ENCODE measurements around the gene SH2D1B.
"Not testable (repeated sequence)": the region's sequence is repeated elsewhere in the genome, so short reads cannot be mapped to it uniquely, and the experiment has no call there.

Gene SH2D1B, protein sequence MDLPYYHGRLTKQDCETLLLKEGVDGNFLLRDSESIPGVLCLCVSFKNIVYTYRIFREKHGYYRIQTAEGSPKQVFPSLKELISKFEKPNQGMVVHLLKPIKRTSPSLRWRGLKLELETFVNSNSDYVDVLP

DNA sequence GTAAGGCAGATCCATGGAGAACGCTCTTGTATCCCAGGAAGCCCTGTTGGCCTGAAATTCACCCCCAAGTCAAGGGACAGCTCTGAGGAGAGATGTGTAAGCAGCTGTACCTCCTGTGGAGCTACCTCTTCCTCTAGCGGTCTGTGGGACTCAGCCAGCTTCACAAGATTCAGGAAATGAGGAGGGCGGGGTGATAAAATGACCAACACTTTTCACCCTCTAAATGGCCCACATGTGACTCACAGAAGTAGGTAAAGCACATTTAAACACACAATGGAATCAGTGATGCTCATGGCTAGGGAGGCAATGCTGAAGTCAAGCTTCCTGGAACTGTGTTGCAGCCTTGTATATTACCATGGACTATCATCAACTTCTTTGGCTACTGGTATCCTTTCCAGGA is at the start of gene SH2D1B:
Gene SH2D1B, minus strand, starts transcription at position 135 of the 400 bp plus-strand sequence. Its CDS starts 120 bp downstream, at position 15.
- no peak within 1 kb of the TSS for H3K4me3 ChIP-seq (ENCODE audit: low read depth, low read length)
- no peaks in the 10 kb centered on the region for H3K4me1 ChIP-seq (ENCODE audit: control insufficient read depth, insufficient read depth, low read length)
- H3K27me3 ChIP-seq (ENCODE audit: control insufficient read depth, insufficient read depth, low read length): no peaks in the 10 kb centered on the region
- H3K9me3 ChIP-seq (ENCODE audit: control insufficient read depth, insufficient read depth, low read length): peaks cover 6% of the 10 kb centered on the region; the same call in 1 of the 2 replicates
- H3K27ac ChIP-seq (ENCODE audit: low read depth, low read length): no peak within 1 kb of the TSS
- no peaks in the 10 kb centered on the region for H3K36me3 ChIP-seq (ENCODE audit: control insufficient read depth, insufficient read depth, low read length)
- no peak within 1 kb of the TSS for H3K9ac ChIP-seq (ENCODE audit: low read depth, low read length)

GRCh38 chr1:162458236-162458635 is 46.3 kb upstream of the SH2D1B start:
- H3K4me1 ChIP-seq (ENCODE audit: control insufficient read depth, insufficient read depth, low read length): no peaks in the 10 kb centered on the region

GRCh38 chr1:162456323-162456722 is 44.4 kb upstream of the SH2D1B start:
- H3K4me3 ChIP-seq (ENCODE audit: low read depth, low read length): no peak overlapping the region
- H3K4me1 ChIP-seq (ENCODE audit: control insufficient read depth, insufficient read depth, low read length): no peaks in the 10 kb centered on the region
- H3K9ac ChIP-seq (ENCODE audit: low read depth, low read length): no peak overlapping the region

More at GRCh38 chr1:162458236-162458635, 46.3 kb upstream of the SH2D1B start:
- no peaks in the 10 kb centered on the region for H3K27me3 ChIP-seq (ENCODE audit: control insufficient read depth, insufficient read depth, low read length)
- H3K4me3 ChIP-seq (ENCODE audit: low read depth, low read length): no peak overlapping the region
- no peaks in the 10 kb centered on the region for H3K36me3 ChIP-seq (ENCODE audit: control insufficient read depth, insufficient read depth, low read length)
- H3K9me3 ChIP-seq (ENCODE audit: control insufficient read depth, insufficient read depth, low read length): no peaks in the 10 kb centered on the region
- no peak overlapping the region for H3K27ac ChIP-seq (ENCODE audit: low read depth, low read length)
- H3K9ac ChIP-seq (ENCODE audit: low read depth, low read length): no peak overlapping the region

GRCh38 chr1:162454361-162454760 is 42.4 kb upstream of the SH2D1B start:
- H3K27me3 ChIP-seq (ENCODE audit: control insufficient read depth, insufficient read depth, low read length); H3K36me3 ChIP-seq (ENCODE audit: control insufficient read depth, insufficient read depth, low read length); H3K27ac ChIP-seq (ENCODE audit: low read depth, low read length); H3K9ac ChIP-seq (ENCODE audit: low read depth, low read length); H3K9me3 ChIP-seq (ENCODE audit: control insufficient read depth, insufficient read depth, low read length); H3K4me3 ChIP-seq (ENCODE audit: low read depth, low read length); H3K4me1 ChIP-seq (ENCODE audit: control insufficient read depth, insufficient read depth, low read length): not testable (repeated sequence)

More at GRCh38 chr1:162456323-162456722, 44.4 kb upstream of the SH2D1B start:
- Histone ChIP-seq H3K27ac (ENCODE audit: low read depth, low read length) (no peak overlapping the region), H3K9me3 (ENCODE audit: control insufficient read depth, insufficient read depth, low read length) (no peaks in the 10 kb centered on the region), H3K27me3 (ENCODE audit: control insufficient read depth, insufficient read depth, low read length) (no peaks in the 10 kb centered on the region), H3K36me3 (ENCODE audit: control insufficient read depth, insufficient read depth, low read length) (no peaks in the 10 kb centered on the region)

- H3K9ac ChIP-seq (ENCODE audit: low read depth, low read length): no peak overlapping the region
- no peaks in the 10 kb centered on the region for H3K4me1 ChIP-seq (ENCODE audit: control insufficient read depth, insufficient read depth, low read length)
- no peaks in the 10 kb centered on the region for H3K9me3 ChIP-seq (ENCODE audit: control insufficient read depth, insufficient read depth, low read length)
- H3K36me3 ChIP-seq (ENCODE audit: control insufficient read depth, insufficient read depth, low read length): no peaks in the 10 kb centered on the region
- H3K4me3 ChIP-seq (ENCODE audit: low read depth, low read length): no peak overlapping the region
- no peak overlapping the region for H3K27ac ChIP-seq (ENCODE audit: low read depth, low read length)
- no peaks in the 10 kb centered on the region for H3K27me3 ChIP-seq (ENCODE audit: control insufficient read depth, insufficient read depth, low read length)
These were observed 35.0 kb upstream of the SH2D1B start for GRCh38 chr1:162446946-162447345.

GRCh38 chr1:162444903-162445302 is 33.0 kb upstream of the SH2D1B start:
- no peaks in the 10 kb centered on the region for H3K27me3 ChIP-seq (ENCODE audit: control insufficient read depth, insufficient read depth, low read length)
- H3K9me3 ChIP-seq (ENCODE audit: control insufficient read depth, insufficient read depth, low read length): no peaks in the 10 kb centered on the region
- H3K4me1 ChIP-seq (ENCODE audit: control insufficient read depth, insufficient read depth, low read length): no peaks in the 10 kb centered on the region
- H3K27ac ChIP-seq (ENCODE audit: low read depth, low read length): no peak overlapping the region
- H3K9ac ChIP-seq (ENCODE audit: low read depth, low read length): no peak overlapping the region
- H3K36me3 ChIP-seq (ENCODE audit: control insufficient read depth, insufficient read depth, low read length): no peaks in the 10 kb centered on the region
- no peak overlapping the region for H3K4me3 ChIP-seq (ENCODE audit: low read depth, low read length)

GRCh38 chr1:162432977-162433713 is 21.2 kb upstream of the SH2D1B start:
- not testable (repeated sequence) for H3K27ac ChIP-seq (ENCODE audit: low read depth, low read length); H3K9ac ChIP-seq (ENCODE audit: low read depth, low read length); H3K9me3 ChIP-seq (ENCODE audit: control insufficient read depth, insufficient read depth, low read length); H3K36me3 ChIP-seq (ENCODE audit: control insufficient read depth, insufficient read depth, low read length); H3K4me3 ChIP-seq (ENCODE audit: low read depth, low read length); H3K4me1 ChIP-seq (ENCODE audit: control insufficient read depth, insufficient read depth, low read length); H3K27me3 ChIP-seq (ENCODE audit: control insufficient read depth, insufficient read depth, low read length)

DNA sequence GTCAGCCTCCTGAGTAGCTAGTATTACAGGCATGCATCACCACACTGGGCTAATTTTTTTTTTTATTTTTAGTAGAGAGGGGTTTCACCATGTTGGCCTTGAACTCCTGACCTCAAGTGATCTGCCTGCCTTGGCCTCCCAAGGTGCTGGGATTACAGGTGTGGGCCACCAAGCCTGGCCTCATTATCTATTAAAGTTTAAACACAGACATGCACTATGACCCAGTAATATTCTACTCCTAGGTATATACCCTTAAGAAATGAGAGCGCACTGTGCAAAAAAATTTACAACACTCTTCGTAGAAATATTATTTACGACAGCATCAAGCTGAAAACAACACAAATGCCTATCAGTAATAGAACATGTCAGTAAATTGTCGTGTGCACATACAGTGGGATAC is 18.6 kb upstream of the SH2D1B start:
- Histone ChIP-seq H3K9me3 (ENCODE audit: control insufficient read depth, insufficient read depth, low read length) (no peaks in the 10 kb centered on the region), H3K27ac (ENCODE audit: low read depth, low read length) (no peak overlapping the region), H3K27me3 (ENCODE audit: control insufficient read depth, insufficient read depth, low read length) (no peaks in the 10 kb centered on the region), H3K4me3 (ENCODE audit: low read depth, low read length) (no peak overlapping the region), H3K9ac (ENCODE audit: low read depth, low read length) (no peak overlapping the region), H3K4me1 (ENCODE audit: control insufficient read depth, insufficient read depth, low read length) (no peaks in the 10 kb centered on the region), H3K36me3 (ENCODE audit: control insufficient read depth, insufficient read depth, low read length) (no peaks in the 10 kb centered on the region)

DNA sequence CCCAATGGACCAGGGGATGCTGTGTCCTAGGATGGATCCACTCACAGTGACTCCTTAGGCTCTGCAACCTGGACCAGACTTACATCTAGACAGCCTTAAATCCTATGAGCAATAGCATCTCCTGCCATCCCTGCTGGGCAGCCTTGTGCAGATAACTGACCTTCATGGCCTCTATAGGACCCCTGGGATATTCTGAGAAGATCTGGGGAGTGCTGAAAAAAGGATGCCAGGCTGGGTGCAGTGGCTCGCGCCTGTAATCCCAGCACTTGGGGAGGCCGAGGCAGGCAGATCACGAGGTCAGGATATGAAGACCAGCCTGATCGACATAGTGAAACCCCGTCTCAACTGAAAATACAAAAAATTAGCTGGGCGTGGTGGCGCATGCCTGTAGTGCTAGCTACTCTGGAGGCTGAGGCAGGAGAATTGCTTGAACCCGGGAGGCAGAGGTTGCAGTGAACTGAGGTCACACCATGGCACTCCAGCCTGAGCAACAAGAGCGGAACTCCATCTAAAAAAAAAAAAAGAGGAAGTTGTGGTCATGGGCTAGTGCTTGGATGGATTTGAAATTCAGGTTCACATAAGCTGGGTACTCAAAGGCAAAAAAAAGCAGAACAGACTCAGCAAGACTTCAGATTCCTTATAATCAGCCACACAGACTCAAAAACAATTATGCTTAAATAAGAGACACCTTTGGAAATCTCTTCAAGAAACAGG is 10.9 kb upstream of the SH2D1B start:
- Histone ChIP-seq H3K4me3 (ENCODE audit: low read depth, low read length) (no peak overlapping the region), H3K36me3 (ENCODE audit: control insufficient read depth, insufficient read depth, low read length) (no peaks in the 10 kb centered on the region), H3K9me3 (ENCODE audit: control insufficient read depth, insufficient read depth, low read length) (no peaks in the 10 kb centered on the region), H3K9ac (ENCODE audit: low read depth, low read length) (no peak overlapping the region), H3K4me1 (ENCODE audit: control insufficient read depth, insufficient read depth, low read length) (no peaks in the 10 kb centered on the region), H3K27me3 (ENCODE audit: control insufficient read depth, insufficient read depth, low read length) (no peaks in the 10 kb centered on the region), H3K27ac (ENCODE audit: low read depth, low read length) (no peak overlapping the region)

DNA sequence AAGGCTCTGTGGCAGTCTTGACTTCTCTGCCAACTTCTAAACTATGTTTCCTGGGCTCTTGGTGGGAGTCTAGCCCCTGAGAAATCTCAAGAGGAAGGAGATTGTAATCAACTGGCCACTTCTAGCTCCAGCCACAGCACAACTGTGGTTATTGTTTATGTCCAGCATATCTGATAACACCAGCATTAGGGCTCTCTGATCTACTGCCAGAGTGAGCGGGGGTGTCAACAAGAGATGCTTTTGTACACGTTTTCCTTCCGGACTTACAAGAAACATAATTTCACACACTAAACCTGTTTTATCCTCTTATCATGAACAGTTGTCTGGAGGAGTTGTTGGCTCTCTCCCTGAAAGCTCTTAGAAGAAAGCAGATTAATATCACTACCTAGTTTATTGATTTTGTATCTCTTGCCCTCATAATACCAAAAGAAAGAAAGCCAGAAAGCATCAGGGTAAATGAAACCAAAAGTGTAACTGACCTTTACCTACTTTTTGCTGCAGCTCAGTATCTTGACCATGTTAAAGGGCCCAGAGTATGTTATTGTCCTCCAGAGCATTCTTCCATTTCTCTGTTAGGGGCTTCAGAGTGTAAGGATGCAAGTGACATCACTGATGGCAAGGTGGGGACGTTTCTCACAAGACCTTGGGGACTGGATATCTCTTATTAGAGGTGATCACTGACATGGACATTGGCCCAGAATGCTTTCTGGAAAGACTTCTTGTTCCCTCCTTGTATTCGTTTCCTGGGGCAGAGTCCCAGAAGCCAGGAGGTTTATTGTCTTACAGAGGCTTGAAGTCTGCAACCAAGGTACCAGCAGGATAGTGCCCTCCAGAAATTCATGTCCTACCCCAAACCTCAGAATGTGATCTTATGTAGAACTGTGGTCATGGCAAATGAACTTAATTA is 9.6 kb upstream of the SH2D1B start:
- no peaks in the 10 kb centered on the region for H3K4me1 ChIP-seq (ENCODE audit: control insufficient read depth, insufficient read depth, low read length)
- no peaks in the 10 kb centered on the region for H3K9me3 ChIP-seq (ENCODE audit: control insufficient read depth, insufficient read depth, low read length)
- H3K27me3 ChIP-seq (ENCODE audit: control insufficient read depth, insufficient read depth, low read length): no peaks in the 10 kb centered on the region
- H3K36me3 ChIP-seq (ENCODE audit: control insufficient read depth, insufficient read depth, low read length): no peaks in the 10 kb centered on the region
- no peak overlapping the region for H3K27ac ChIP-seq (ENCODE audit: low read depth, low read length)
- no peak overlapping the region for H3K4me3 ChIP-seq (ENCODE audit: low read depth, low read length)
- H3K9ac ChIP-seq (ENCODE audit: low read depth, low read length): no peak overlapping the region
